Astrocyte (in vitro differentiated cells and primary cell): Measurements from ENCODE around the gene HTN1. TPM values are rescaled to one million over a fixed set of nuclear protein-coding genes. Genes with fewer than 3 reads are reported as not detected.
"Not testable (repeated sequence)": the region's sequence is repeated elsewhere in the genome, so short reads cannot be mapped to it uniquely, and the experiment has no call there.

Source experiments
- DNase-seq: peaks from one replicate; pipeline ENCODE4 v3.0.0-alpha.2; 2010; ENCODE audit warnings: low read depth
- FAIRE-seq: peaks from 2 replicates; lab custom pipeline; 2011; peaks lifted over from hg19 to GRCh38; lab: Jason Lieb, UNC
- H2AFZ ChIP-seq: 2 replicates; pipeline ENCODE4 v1.6.0; 2012; ENCODE audit warnings: low read depth, low read length, inconsistent platforms
- H3K27ac ChIP-seq: 2 replicates; pipeline ENCODE4 v1.5.1; 2011; ENCODE audit warnings: low read depth, low read length, inconsistent platforms
- H3K27me3 ChIP-seq: 2 replicates; pipeline ENCODE4 v1.6.0; 2011; ENCODE audit warnings: low read length, inconsistent platforms; ENCODE audit not compliant: insufficient read depth
- H3K36me3 ChIP-seq: 2 replicates; pipeline ENCODE4 v1.5.1; 2011; ENCODE audit warnings: low read length, inconsistent platforms; ENCODE audit not compliant: insufficient read depth
- H3K4me1 ChIP-seq: 2 replicates; pipeline ENCODE4 v1.5.1; 2011; ENCODE audit warnings: low read length, inconsistent platforms; ENCODE audit not compliant: insufficient read depth
- H3K4me2 ChIP-seq: 2 replicates; pipeline ENCODE4 v1.6.0; 2012; ENCODE audit warnings: low read length, inconsistent platforms
- H3K4me3 ChIP-seq: 2 replicates; pipeline ENCODE4 v1.5.1; 2011; ENCODE audit warnings: low read depth, mild to moderate bottlenecking, low read length, inconsistent platforms; ENCODE audit not compliant: insufficient read depth
- H3K79me2 ChIP-seq: 2 replicates; pipeline ENCODE4 v1.6.0; 2012; ENCODE audit warnings: mild to moderate bottlenecking, low read length, inconsistent platforms; ENCODE audit not compliant: insufficient read depth
- H3K9ac ChIP-seq: 2 replicates; pipeline ENCODE4 v1.6.0; 2012; ENCODE audit warnings: mild to moderate bottlenecking, low read length, inconsistent platforms
- H3K9me3 ChIP-seq: 2 replicates; pipeline ENCODE4 v1.5.1; 2012; ENCODE audit warnings: low read depth, mild to moderate bottlenecking, low read length, inconsistent platforms; ENCODE audit not compliant: insufficient read depth
- H4K20me1 ChIP-seq: 2 replicates; pipeline ENCODE4 v1.6.0; 2012; ENCODE audit warnings: low read length, inconsistent platforms; ENCODE audit not compliant: insufficient read depth
- H3K27ac Mint-ChIP-seq: one replicate; pipeline ENCODE4 v1.8.0; 2021; ENCODE audit warnings: mild to moderate bottlenecking, mixed read lengths; ENCODE audit not compliant: unreplicated experiment
- H3K27me3 Mint-ChIP-seq: one replicate; pipeline ENCODE4 v1.8.0; 2021; ENCODE audit warnings: low read depth, mixed read lengths; ENCODE audit not compliant: unreplicated experiment
- H3K36me3 Mint-ChIP-seq: one replicate; pipeline ENCODE4 v1.8.0; 2021; ENCODE audit warnings: low read depth, mixed read lengths; ENCODE audit not compliant: unreplicated experiment
- H3K4me1 Mint-ChIP-seq: one replicate; pipeline ENCODE4 v1.8.0; 2021; ENCODE audit warnings: low read depth, mixed read lengths; ENCODE audit not compliant: unreplicated experiment
- H3K4me3 Mint-ChIP-seq: one replicate; pipeline ENCODE4 v1.8.0; 2021; ENCODE audit warnings: mild to moderate bottlenecking, moderate library complexity, mixed read lengths; ENCODE audit not compliant: unreplicated experiment
- H3K9me3 Mint-ChIP-seq: one replicate; pipeline ENCODE4 v1.8.0; 2021; ENCODE audit warnings: mild to moderate bottlenecking, mixed read lengths; ENCODE audit not compliant: unreplicated experiment
- CTCF ChIP-seq: IDR thresholded peaks from 2 replicates; pipeline ENCODE4 v1.5.1; 2011; ENCODE audit warnings: low read depth, mild to moderate bottlenecking, inconsistent platforms, low read length, moderate library complexity; ENCODE audit not compliant: insufficient read depth
- EZH2 ChIP-seq: IDR thresholded peaks from 2 replicates; pipeline ENCODE4 v1.6.1; 2012; ENCODE audit warnings: mild to moderate bottlenecking, low read length, inconsistent platforms; ENCODE audit not compliant: insufficient read depth
- total RNA-seq: library from RNA; stranded (reverse); gene quantifications from 2 replicates; pipeline ENCODE4 v1.2.1, GENCODE V29; 2021

The HTN1 gene
- total RNA-seq, 1 donor from 2014 or later = not detected

- Histone ChIP-seq H3K4me1 (no peaks in the 10 kb centered on the region), H3K9ac (no peak overlapping the region), H3K4me2 (no peak overlapping the region), H3K27ac (no peak overlapping the region), H3K27me3 (no peaks in the 10 kb centered on the region), H3K79me2 (no peaks in the 10 kb centered on the region), H3K36me3 (no peaks in the 10 kb centered on the region), H3K9me3 (no peaks in the 10 kb centered on the region), H2AFZ (no peak overlapping the region), H4K20me1 (no peaks in the 10 kb centered on the region), H3K4me3 (no peak overlapping the region)
- Mint-ChIP-seq H3K27me3 (no peaks in the 10 kb centered on the region), H3K4me3 (no peak overlapping the region), H3K36me3 (no peaks in the 10 kb centered on the region), H3K4me1 (no peaks in the 10 kb centered on the region), H3K27ac (no peak overlapping the region), H3K9me3 (no peaks in the 10 kb centered on the region)
- TF ChIP-seq EZH2 (no peak), CTCF (no peak)
- DNase-seq (no peak), FAIRE-seq (no peak)
Observed at GRCh38 chr4:70008771-70009170, 41.5 kb upstream of the HTN1 start.

GRCh38 chr4:70019006-70019405, 31.2 kb upstream of the HTN1 start:
- not testable (repeated sequence) for H3K27ac Mint-ChIP-seq, H3K79me2 ChIP-seq, H3K27me3 ChIP-seq, H3K4me3 Mint-ChIP-seq, H3K27me3 Mint-ChIP-seq, H3K27ac ChIP-seq, DNase-seq, H3K4me1 Mint-ChIP-seq, FAIRE-seq, H3K4me2 ChIP-seq, H3K4me3 ChIP-seq, H2AFZ ChIP-seq, H3K36me3 ChIP-seq, H3K4me1 ChIP-seq, H3K9ac ChIP-seq, H4K20me1 ChIP-seq, H3K36me3 Mint-ChIP-seq, H3K9me3 Mint-ChIP-seq, H3K9me3 ChIP-seq

- H3K27ac ChIP-seq = no peak overlapping the region
- no peak overlapping the region for H3K4me3 ChIP-seq
- Mint-ChIP-seq H3K9me3 (no peaks in the 10 kb centered on the region), H3K27ac (no peak overlapping the region), H3K36me3 (no peaks in the 10 kb centered on the region), H3K27me3 (no peaks in the 10 kb centered on the region), H3K4me3 (no peak overlapping the region), H3K4me1 (no peaks in the 10 kb centered on the region)
- no peak overlapping the region for H3K4me2 ChIP-seq
- TF ChIP-seq CTCF (no peak), EZH2 (no peak)
- H3K79me2 ChIP-seq = no peaks in the 10 kb centered on the region
- H3K36me3 ChIP-seq = no peaks in the 10 kb centered on the region
- no peaks in the 10 kb centered on the region for H4K20me1 ChIP-seq
- H3K9ac ChIP-seq = no peak overlapping the region
- H3K27me3 ChIP-seq = no peaks in the 10 kb centered on the region
- H3K4me1 ChIP-seq = no peaks in the 10 kb centered on the region
- no peak for FAIRE-seq
- H2AFZ ChIP-seq = no peak overlapping the region
- no peak for DNase-seq
- no peaks in the 10 kb centered on the region for H3K9me3 ChIP-seq
Observed at GRCh38 chr4:70023218-70023617, 27.0 kb upstream of the HTN1 start.
